Naive B cell (primary cell): ENCODE results near the gene FBXO10. TPM values are rescaled to one million over a fixed set of nuclear protein-coding genes. Genes with fewer than 3 reads are reported as not detected.
"Not testable (repeated sequence)": the region's sequence is repeated elsewhere in the genome, so short reads cannot be mapped to it uniquely, and the experiment has no call there.

Source experiments
- ATAC-seq, 2 donors: fragments of 150-1000 bp; cut with Tn5 transposase; 2 replicates each; pipeline ENCODE4 v1.10.0; 2021; ENCODE audit warnings: low read depth in 2 of 2, mild to moderate bottlenecking in 2 of 2, moderate library complexity in 2 of 2
- DNase-seq: peaks from one replicate; pipeline ENCODE4 v3.0.0; 2022
- H3K27ac Mint-ChIP-seq, 6 donors: one replicate each; pipeline ENCODE4 v1.8.0; 2020 to 2022; ENCODE audit warnings: mild to moderate bottlenecking in 6 of 6, mixed read lengths in 6 of 6, moderate library complexity in 5 of 6, inconsistent platforms in 2 of 6
- H3K27me3 Mint-ChIP-seq, 3 donors: one replicate each; pipeline ENCODE4 v1.8.0; 2021 to 2022; ENCODE audit warnings: mixed read lengths in 3 of 3, mild to moderate bottlenecking in 1 of 3
- H3K36me3 Mint-ChIP-seq, 2 donors: one replicate each; pipeline ENCODE4 v1.8.0; 2020 to 2022; ENCODE audit warnings: mixed read lengths in 2 of 2, inconsistent platforms in 1 of 2, mild to moderate bottlenecking in 1 of 2
- H3K4me1 Mint-ChIP-seq, 3 donors: one replicate each; pipeline ENCODE4 v1.8.0; 2020 to 2022; ENCODE audit warnings: mixed read lengths in 3 of 3, inconsistent platforms in 1 of 3, mild to moderate bottlenecking in 1 of 3, moderate library complexity in 1 of 3
- H3K4me3 Mint-ChIP-seq, 8 donors: one replicate each; pipeline ENCODE4 v1.8.0; 2020 to 2022; ENCODE audit warnings: mild to moderate bottlenecking in 8 of 8, mixed read lengths in 8 of 8, moderate library complexity in 8 of 8, inconsistent platforms in 2 of 8
- H3K9me3 Mint-ChIP-seq, 7 donors: one replicate each; pipeline ENCODE4 v1.8.0; 2020 to 2022; ENCODE audit warnings: mixed read lengths in 7 of 7, mild to moderate bottlenecking in 5 of 7, inconsistent platforms in 2 of 7, moderate library complexity in 1 of 7
- polyA plus RNA-seq, 6 donors: library from polyadenylated mRNA; unstranded; fragments of 300-500 nt; fragmentation: Illumina TruSeq; gene quantifications; one replicate each; pipeline ENCODE4 v1.2.3, GENCODE V29; 2021; ENCODE audit warnings: low read depth in 6 of 6

Gene FBXO10
- polyA plus RNA-seq, 6 donors from 2014 or later, result 2.7 to 7.8 (median 7.5) TPM

GRCh38 chr9:37471942-37472684 is 104.1 kb downstream of the FBXO10 start:
- H3K9me3 Mint-ChIP-seq, result peaks cover 1 to 14% (median 5%) of the 10 kb centered on the region in 7 donors
- no peak for DNase-seq
- peak overlapping the region; percentile 16 to 86 (median 74) for H3K4me3 Mint-ChIP-seq
- peaks cover 10 to 15% (median 11%) of the 10 kb centered on the region in 3 donors for H3K4me1 Mint-ChIP-seq
- H3K27me3 Mint-ChIP-seq, result peaks cover 0 to 6% (median 0%) of the 10 kb centered on the region in 3 donors
- H3K27ac Mint-ChIP-seq, result peak overlapping the region in 4 of 6 donors; percentile 21 to 72 (median 48)
- no peak for ATAC-seq
- no peaks in the 10 kb centered on the region for H3K36me3 Mint-ChIP-seq

DNA sequence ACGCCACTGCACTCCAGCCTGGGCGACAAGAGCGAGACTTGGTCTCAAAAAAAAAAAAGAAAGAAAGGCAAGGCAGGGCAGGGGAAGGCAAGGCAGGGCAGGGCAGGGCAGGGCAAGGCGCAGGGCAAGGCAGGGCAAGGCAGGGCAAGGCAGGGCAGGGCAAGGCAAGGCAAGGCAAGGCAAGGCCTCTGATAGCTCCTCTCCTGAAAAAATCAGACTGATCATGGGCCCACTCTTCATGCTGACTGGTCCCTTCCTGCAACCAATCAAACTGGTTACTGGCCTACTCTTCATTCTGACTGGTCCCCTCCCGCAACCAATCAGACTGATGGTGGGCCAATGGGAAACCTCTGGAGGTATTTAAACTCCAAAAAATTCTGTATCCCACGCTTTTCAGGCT is 107.6 kb downstream of the FBXO10 start:
- Mint-ChIP-seq H3K4me1 (peaks cover 15 to 31% (median 29%) of the 10 kb centered on the region in 3 donors), H3K36me3 (no peaks in the 10 kb centered on the region), H3K27me3 (no peaks in the 10 kb centered on the region), H3K4me3 (peak overlapping the region in 2 of 8 donors; percentile 16 to 48), H3K27ac (peak overlapping the region in 1 of 6 donors; percentile 54), H3K9me3 (no peaks in the 10 kb centered on the region)
- DNase-seq, result no peak
- no peak for ATAC-seq

- ATAC-seq, H3K27me3 Mint-ChIP-seq, H3K36me3 Mint-ChIP-seq, H3K27ac Mint-ChIP-seq, DNase-seq, H3K9me3 Mint-ChIP-seq: not testable (repeated sequence)
- Mint-ChIP-seq H3K4me3 (peak overlapping the region in 2 of 8 donors; percentile 96 to 98), H3K4me1 (peaks cover 24 to 41% (median 39%) of the 10 kb centered on the region in 3 donors)
Observed at GRCh38 chr9:37467530-37467929, 108.7 kb downstream of the FBXO10 start.

- H3K27me3 Mint-ChIP-seq, result no peaks in the 10 kb centered on the region
- peaks cover 24 to 42% (median 38%) of the 10 kb centered on the region in 3 donors for H3K4me1 Mint-ChIP-seq
- H3K27ac Mint-ChIP-seq, result peak overlapping the region; percentile 99
- ATAC-seq (no peak), DNase-seq (no peak)
- H3K4me3 Mint-ChIP-seq, result peak overlapping the region; percentile 87 to 98 (median 96)
- no peaks in the 10 kb centered on the region for H3K36me3 Mint-ChIP-seq
- no peaks in the 10 kb centered on the region for H3K9me3 Mint-ChIP-seq
Observed at GRCh38 chr9:37466037-37466709, 110.0 kb downstream of the FBXO10 start.

- H3K4me3 Mint-ChIP-seq, result peak within 1 kb of the TSS; percentile 87 to 98 (median 96)
- DNase-seq, result peak; percentile 99
- H3K9me3 Mint-ChIP-seq, result no peaks in the 10 kb centered on the region
- H3K27ac Mint-ChIP-seq, result peak within 1 kb of the TSS; percentile 99
- no peaks in the 10 kb centered on the region for H3K27me3 Mint-ChIP-seq
- H3K36me3 Mint-ChIP-seq, result no peaks in the 10 kb centered on the region
- peaks cover 24 to 50% (median 46%) of the 10 kb centered on the region in 3 donors for H3K4me1 Mint-ChIP-seq
- peak; percentile 69 to 75 for ATAC-seq
Observed at GRCh38 chr9:37465249-37466036, 110.7 kb downstream of the FBXO10 start, which contains the start of gene ZBTB5. TSS of gene ZBTB5 (minus strand) at chr9:37465450. CDS start at chr9:37442551, 22,899 bp downstream.

DNA sequence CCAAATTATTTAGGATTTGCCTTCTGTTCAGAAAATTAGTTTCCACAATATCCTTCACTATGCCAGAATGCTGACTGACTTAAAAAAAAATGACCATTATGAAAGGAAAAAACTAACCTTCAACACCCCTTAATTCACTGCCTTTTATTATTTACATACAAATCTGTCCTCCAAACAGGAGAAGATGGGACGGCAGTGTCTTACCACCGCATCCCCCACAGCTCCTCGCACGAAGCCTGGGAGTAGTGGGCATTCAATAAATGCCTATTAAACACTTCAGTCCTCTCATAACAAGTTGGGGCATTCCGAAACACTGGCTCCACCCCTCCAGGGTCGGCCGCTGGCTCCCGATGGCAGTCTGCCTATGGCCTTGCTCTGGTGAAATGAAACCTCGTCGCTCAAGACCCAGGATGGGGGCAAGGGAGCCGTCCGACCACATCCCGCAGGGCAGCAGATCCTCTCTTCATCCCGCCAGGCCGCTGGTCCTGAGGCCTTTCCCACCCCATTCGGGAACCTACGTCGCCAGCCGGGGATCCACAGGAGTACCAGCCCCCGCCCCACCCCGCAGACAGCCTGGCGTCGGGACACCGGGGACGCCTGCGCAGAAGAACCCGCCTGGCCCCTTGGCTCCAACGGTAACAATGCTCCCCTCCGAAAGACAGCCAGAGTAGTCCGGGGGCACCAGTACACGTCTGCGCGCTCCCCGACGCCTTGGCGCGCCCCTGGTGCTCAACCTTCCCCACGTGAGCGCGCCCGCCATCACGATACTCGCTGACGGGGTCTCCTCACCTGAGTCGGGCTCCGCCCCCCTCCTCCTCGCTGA is 111.5 kb downstream of the FBXO10 start:
- peak; percentile 91 for DNase-seq
- H3K4me3 Mint-ChIP-seq, result peak overlapping the region; percentile 87 to 98 (median 96)
- H3K27ac Mint-ChIP-seq, result peak overlapping the region; percentile 99
- no peaks in the 10 kb centered on the region for H3K27me3 Mint-ChIP-seq
- H3K9me3 Mint-ChIP-seq, result no peaks in the 10 kb centered on the region
- peaks cover 24 to 50% (median 49%) of the 10 kb centered on the region in 3 donors for H3K4me1 Mint-ChIP-seq
- peak; percentile 52 to 53 for ATAC-seq
- H3K36me3 Mint-ChIP-seq, result no peaks in the 10 kb centered on the region

GRCh38 chr9:37464006-37464405 is 112.2 kb downstream of the FBXO10 start:
- DNase-seq (no peak), ATAC-seq (no peak)
- H3K4me1 Mint-ChIP-seq, result peaks cover 24 to 52% (median 50%) of the 10 kb centered on the region in 3 donors
- no peaks in the 10 kb centered on the region for H3K9me3 Mint-ChIP-seq
- H3K4me3 Mint-ChIP-seq, result peak overlapping the region; percentile 87 to 98 (median 96)
- peak overlapping the region; percentile 99 for H3K27ac Mint-ChIP-seq
- H3K36me3 Mint-ChIP-seq, result no peaks in the 10 kb centered on the region
- H3K27me3 Mint-ChIP-seq, result no peaks in the 10 kb centered on the region

Other genes with a start within 250 kb of the FBXO10 start
- gene GRHPR, start 153.7 kb downstream of the FBXO10 start, polyA plus RNA-seq, result 100 to 1,000 TPM in 5 of 6 donors, 10 to 100 TPM in 1; 90.5 to 185 (median 126) TPM
- 1 to 10 TPM; 1.1 to 2.8 (median 1.8) TPM for gene ZBTB5, start 110.9 kb downstream of the FBXO10 start, polyA plus RNA-seq
- gene POLR1E, start 90.4 kb downstream of the FBXO10 start, polyA plus RNA-seq, result 10 to 100 TPM in 3 of 6 donors, 1 to 10 TPM in 3; 5.5 to 15.8 (median 10.4) TPM
- gene TOMM5, start 16.2 kb upstream of the FBXO10 start, polyA plus RNA-seq, result 100 to 1,000 TPM; 127 to 214 (median 179) TPM
- gene FRMPD1, start 74.6 kb upstream of the FBXO10 start, polyA plus RNA-seq, result not detected
- 10 to 100 TPM; 13.3 to 21.6 (median 17.1) TPM for gene TRMT10B, start 177.4 kb upstream of the FBXO10 start, polyA plus RNA-seq
- 10 to 100 TPM; 28.9 to 39.5 (median 33.1) TPM for gene EXOSC3, start 208.7 kb upstream of the FBXO10 start, polyA plus RNA-seq
- gene DCAF10, start 224.4 kb upstream of the FBXO10 start, polyA plus RNA-seq, result 10 to 100 TPM; 22.9 to 33.1 (median 28.1) TPM